KMS-11 (cell line): ENCODE data around the gene RPL36AL.
A peak's percentile ranks its signal among the peaks of the same experiment; 100 is the strongest.

Experiments
- H2AFZ ChIP-seq: fragments of 200-600 bp; sonication (generic); 2 replicates; pipeline ENCODE4 v1.6.1; 2016; ENCODE audit warnings: antibody characterized with exemption, mixed run types, low read depth
- H3K27ac ChIP-seq: fragments of 200-600 bp; sonication (generic); 2 replicates; pipeline ENCODE4 v1.6.1; 2016; ENCODE audit warnings: mild to moderate bottlenecking, mixed run types
- H3K27me3 ChIP-seq: fragments of 200-600 bp; sonication (generic); 2 replicates; pipeline ENCODE4 v1.6.1; 2017; ENCODE audit warnings: mild to moderate bottlenecking, low read depth, mixed run types, moderate library complexity; ENCODE audit not compliant: insufficient read depth
- H3K36me3 ChIP-seq: fragments of 200-600 bp; sonication (generic); 2 replicates; pipeline ENCODE4 v1.6.1; 2017; ENCODE audit warnings: mild to moderate bottlenecking, mixed run types; ENCODE audit not compliant: insufficient read depth
- H3K4me1 ChIP-seq: fragments of 200-600 bp; sonication (generic); 2 replicates; pipeline ENCODE4 v1.6.1; 2016; ENCODE audit warnings: mild to moderate bottlenecking, low read depth, mixed run types; ENCODE audit not compliant: poor library complexity, severe bottlenecking
- H3K4me2 ChIP-seq: fragments of 200-600 bp; sonication (generic); 2 replicates; pipeline ENCODE4 v1.7.0; 2016; ENCODE audit warnings: mild to moderate bottlenecking, mixed run types
- H3K4me3 ChIP-seq: fragments of 200-600 bp; sonication (generic); IDR thresholded peaks from 2 replicates; pipeline ENCODE4 v1.6.1; 2017; ENCODE audit warnings: low read depth, low read length, mixed read lengths; ENCODE audit not compliant: insufficient read depth
- H3K79me2 ChIP-seq: fragments of 200-600 bp; sonication (generic); 2 replicates; pipeline ENCODE4 v1.6.1; 2016; ENCODE audit warnings: low read depth, mixed run types; ENCODE audit not compliant: insufficient read depth
- H3K9ac ChIP-seq: fragments of 200-600 bp; sonication (generic); 2 replicates; pipeline ENCODE4 v1.6.1; 2016; ENCODE audit warnings: mild to moderate bottlenecking, mixed run types
- H4K20me1 ChIP-seq: fragments of 200-600 bp; sonication (generic); 2 replicates; pipeline ENCODE4 v1.6.1; 2016; ENCODE audit warnings: mild to moderate bottlenecking, mixed run types; ENCODE audit not compliant: insufficient read depth
- CTCF ChIP-seq: fragments of 200-600 bp; sonication (generic); conservative IDR thresholded peaks from 2 replicates; pipeline ENCODE4 v1.6.1; 2017; ENCODE audit warnings: low read depth, mild to moderate bottlenecking, antibody characterized with exemption, low read length, moderate library complexity, mixed read lengths

RPL36AL gene

DNA sequence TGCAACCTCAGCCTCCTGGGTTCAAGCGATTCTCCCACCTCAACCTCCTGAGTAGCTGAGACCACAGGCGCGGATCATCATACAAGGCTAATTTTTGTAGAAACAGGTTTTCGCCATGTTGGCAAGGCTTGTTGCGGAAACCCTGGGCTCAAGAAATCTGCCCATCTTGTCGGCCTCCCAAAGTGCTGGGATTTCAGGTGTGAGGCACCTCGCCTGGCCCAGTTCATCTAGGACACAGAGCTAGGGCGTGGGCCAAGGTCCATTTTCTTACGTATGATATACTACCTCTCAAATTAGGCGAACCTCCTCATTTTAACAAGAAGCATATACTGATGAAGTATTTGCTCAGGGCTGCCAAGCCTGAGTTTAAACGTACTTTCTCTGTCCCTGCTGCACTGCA lies 36.4 kb downstream of the RPL36AL start:
- peaks cover 4% of the 10 kb centered on the region; the same call in 1 of the 2 replicates for H3K36me3 ChIP-seq
- no peak overlapping the region for H3K4me3 ChIP-seq
- H2AFZ ChIP-seq, result no peak overlapping the region
- H3K79me2 ChIP-seq, result peaks cover 42% of the 10 kb centered on the region
- H3K4me1 ChIP-seq, result peaks cover 26% of the 10 kb centered on the region
- no peaks in the 10 kb centered on the region for H3K27me3 ChIP-seq
- H4K20me1 ChIP-seq, result peaks cover 5% of the 10 kb centered on the region
- H3K27ac ChIP-seq, result no peak overlapping the region
- H3K4me2 ChIP-seq, result peak overlapping the region; percentile 37; the same call in 1 of the 2 replicates
- no peak for TF ChIP-seq CTCF
- no peak overlapping the region for H3K9ac ChIP-seq

DNA sequence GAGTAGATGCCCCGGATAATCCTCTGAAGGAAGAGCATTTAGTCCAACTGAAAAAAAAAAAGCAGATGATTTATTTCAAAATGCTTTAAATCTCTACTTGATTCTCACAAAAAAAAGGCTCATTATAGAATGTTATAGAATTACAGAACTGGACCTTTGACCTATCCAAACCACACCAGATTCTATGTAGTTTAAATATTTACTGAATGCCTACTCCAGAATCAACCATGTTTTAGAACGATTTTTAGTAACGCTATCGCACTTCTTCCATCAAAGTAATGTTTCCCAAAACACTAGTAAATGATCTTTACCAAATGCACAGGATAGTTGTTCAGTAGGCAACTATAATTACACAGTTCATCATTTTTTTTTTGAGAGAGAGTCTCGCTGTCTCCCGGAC lies 36.8 kb downstream of the RPL36AL start:
- H3K79me2 ChIP-seq, result peaks cover 42% of the 10 kb centered on the region
- peaks cover 26% of the 10 kb centered on the region for H3K4me1 ChIP-seq
- no peak for TF ChIP-seq CTCF
- H3K4me3 ChIP-seq, result no peak overlapping the region
- peaks cover 5% of the 10 kb centered on the region for H4K20me1 ChIP-seq
- no peak overlapping the region for H2AFZ ChIP-seq
- H3K27me3 ChIP-seq, result no peaks in the 10 kb centered on the region
- no peak overlapping the region for H3K9ac ChIP-seq
- peaks cover 4% of the 10 kb centered on the region; the same call in 1 of the 2 replicates for H3K36me3 ChIP-seq
- no peak overlapping the region for H3K4me2 ChIP-seq
- no peak overlapping the region for H3K27ac ChIP-seq

DNA sequence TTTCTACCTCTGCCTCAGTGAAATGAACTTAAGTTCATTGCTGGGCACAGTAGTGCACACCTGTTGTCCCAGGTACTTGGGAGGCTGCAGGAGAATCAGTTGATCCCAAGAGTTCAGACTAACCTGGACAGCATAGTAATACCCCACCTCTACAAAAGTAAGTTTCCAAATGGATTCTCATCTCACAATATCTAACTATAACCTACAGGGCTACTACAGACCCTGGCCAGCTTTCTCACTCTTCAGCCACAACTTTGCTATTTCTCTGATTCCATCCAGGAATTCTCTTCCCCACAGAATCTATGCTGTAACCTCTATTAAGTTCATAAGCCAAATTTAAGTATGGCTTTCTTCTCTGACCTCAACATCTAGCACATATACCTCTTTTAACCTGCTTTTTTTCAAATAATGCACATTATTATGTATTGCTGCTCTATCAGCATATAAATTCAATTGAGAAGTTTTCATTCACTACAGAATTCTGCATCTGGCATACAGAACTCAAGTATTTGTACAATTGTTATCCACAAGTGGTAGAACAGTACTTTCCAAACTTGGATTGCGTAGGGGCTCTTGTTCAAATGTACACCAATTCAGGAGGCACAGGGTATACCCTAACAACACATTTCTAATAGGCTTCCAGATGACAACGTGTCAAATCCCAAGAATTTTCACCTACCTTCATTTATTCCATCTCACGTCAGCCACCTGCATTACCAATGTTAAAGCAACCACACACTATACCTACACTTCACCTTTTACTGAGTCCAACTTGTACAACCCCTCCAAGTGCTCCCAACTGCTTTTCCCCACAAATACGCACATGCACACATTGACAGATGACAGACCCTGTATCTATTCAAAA lies 38.1 kb downstream of the RPL36AL start:
- Histone ChIP-seq H2AFZ (no peak overlapping the region), H3K4me2 (no peak overlapping the region), H3K4me3 (no peak overlapping the region), H3K79me2 (peaks cover 42% of the 10 kb centered on the region), H3K27ac (no peak overlapping the region), H3K4me1 (peaks cover 25% of the 10 kb centered on the region), H3K9ac (no peak overlapping the region), H4K20me1 (peaks cover 5% of the 10 kb centered on the region), H3K27me3 (no peaks in the 10 kb centered on the region), H3K36me3 (peaks cover 4% of the 10 kb centered on the region; the same call in 1 of the 2 replicates)
- no peak for TF ChIP-seq CTCF

DNA sequence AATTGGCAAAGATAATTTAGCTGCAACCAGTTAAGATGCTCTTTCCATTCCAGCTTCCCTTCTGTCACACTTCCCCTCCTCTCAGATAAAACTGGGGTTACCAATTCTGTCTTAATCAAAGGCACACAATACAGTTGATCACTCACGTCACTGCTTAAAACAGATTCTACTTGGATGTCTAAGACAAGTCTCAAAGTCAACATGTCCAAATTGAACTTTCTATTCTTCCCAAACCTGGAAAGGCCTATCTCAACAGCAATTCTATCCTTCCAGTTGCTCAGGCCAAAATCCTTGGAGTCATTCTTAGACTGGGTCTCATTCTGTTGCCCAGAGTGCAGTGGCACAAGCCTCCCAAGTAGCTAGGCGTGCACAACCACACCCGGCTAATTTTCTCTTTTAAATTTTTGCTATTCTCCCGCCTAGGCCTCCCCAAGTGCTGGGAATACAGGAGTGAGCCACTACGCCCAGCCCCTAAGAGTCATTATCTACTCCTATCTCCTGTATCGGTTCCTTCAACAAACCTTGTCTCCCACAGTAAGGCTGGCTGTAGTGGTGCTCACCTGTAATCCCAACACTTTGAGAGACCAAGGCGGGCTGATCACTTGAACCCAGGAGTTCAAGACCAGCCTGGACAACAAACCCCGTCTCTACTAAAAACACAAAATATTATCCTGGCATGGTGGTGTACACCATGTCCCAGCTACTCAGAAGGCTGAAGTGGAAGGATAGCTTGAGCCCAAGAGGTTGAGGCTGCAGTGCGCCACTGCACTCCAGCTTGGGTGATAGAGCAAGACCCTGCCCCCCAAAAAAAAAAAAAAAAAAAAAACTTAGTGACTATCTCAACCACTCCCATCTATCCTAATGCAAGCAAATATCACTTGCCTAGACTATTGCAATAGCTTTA lies 39.0 kb downstream of the RPL36AL start:
- no peak overlapping the region for H3K4me3 ChIP-seq
- peaks cover 5% of the 10 kb centered on the region for H4K20me1 ChIP-seq
- H2AFZ ChIP-seq, result no peak overlapping the region
- no peak overlapping the region for H3K9ac ChIP-seq
- peaks cover 42% of the 10 kb centered on the region for H3K79me2 ChIP-seq
- TF ChIP-seq CTCF, result no peak
- peaks cover 4% of the 10 kb centered on the region; the same call in 1 of the 2 replicates for H3K36me3 ChIP-seq
- H3K4me2 ChIP-seq, result no peak overlapping the region
- no peak overlapping the region for H3K27ac ChIP-seq
- H3K27me3 ChIP-seq, result no peaks in the 10 kb centered on the region
- peaks cover 21% of the 10 kb centered on the region for H3K4me1 ChIP-seq
